ENCODE data around the gene CAMSAP2.

The CAMSAP2 gene, protein sequence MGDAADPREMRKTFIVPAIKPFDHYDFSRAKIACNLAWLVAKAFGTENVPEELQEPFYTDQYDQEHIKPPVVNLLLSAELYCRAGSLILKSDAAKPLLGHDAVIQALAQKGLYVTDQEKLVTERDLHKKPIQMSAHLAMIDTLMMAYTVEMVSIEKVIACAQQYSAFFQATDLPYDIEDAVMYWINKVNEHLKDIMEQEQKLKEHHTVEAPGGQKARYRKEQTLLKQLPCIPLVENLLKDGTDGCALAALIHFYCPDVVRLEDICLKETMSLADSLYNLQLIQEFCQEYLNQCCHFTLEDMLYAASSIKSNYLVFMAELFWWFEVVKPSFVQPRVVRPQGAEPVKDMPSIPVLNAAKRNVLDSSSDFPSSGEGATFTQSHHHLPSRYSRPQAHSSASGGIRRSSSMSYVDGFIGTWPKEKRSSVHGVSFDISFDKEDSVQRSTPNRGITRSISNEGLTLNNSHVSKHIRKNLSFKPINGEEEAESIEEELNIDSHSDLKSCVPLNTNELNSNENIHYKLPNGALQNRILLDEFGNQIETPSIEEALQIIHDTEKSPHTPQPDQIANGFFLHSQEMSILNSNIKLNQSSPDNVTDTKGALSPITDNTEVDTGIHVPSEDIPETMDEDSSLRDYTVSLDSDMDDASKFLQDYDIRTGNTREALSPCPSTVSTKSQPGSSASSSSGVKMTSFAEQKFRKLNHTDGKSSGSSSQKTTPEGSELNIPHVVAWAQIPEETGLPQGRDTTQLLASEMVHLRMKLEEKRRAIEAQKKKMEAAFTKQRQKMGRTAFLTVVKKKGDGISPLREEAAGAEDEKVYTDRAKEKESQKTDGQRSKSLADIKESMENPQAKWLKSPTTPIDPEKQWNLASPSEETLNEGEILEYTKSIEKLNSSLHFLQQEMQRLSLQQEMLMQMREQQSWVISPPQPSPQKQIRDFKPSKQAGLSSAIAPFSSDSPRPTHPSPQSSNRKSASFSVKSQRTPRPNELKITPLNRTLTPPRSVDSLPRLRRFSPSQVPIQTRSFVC (N-terminal part only)

DNA sequence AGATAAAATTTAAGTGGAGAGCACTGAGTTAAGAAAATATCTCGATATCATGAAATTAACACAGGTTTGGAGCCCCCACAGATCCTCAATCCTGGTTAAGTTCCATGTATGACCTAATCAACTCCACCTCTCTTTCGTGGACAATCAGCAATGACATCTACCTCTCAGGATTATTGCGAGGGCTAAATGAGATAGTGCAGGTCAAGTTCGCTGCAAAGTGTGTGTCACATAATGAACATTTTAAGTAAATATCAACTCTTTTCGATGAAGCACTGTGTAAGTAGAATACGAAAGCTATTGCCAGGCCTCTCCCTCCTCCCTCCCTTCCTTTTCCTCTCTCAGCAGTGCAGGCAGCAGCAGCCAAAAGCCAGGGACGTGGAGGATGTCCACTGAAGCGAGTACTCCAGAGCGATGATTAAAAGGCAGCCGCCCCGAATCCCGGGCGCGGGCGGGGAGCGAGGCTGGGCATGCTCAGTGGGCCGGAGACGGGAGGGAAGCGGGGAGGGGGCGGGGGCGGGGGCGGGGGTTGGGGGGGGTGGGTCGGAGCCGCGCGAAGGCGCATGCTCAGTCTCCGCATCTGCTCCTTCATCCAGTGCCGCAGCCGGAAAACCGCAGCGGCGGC lies at the start of gene CAMSAP2:
Gene CAMSAP2 (plus strand): TSS at position 567 of the 622 bp plus-strand sequence. CDS start 935 bp downstream, outside the sequence.
- DNase-seq = peak; percentile 70

DNA sequence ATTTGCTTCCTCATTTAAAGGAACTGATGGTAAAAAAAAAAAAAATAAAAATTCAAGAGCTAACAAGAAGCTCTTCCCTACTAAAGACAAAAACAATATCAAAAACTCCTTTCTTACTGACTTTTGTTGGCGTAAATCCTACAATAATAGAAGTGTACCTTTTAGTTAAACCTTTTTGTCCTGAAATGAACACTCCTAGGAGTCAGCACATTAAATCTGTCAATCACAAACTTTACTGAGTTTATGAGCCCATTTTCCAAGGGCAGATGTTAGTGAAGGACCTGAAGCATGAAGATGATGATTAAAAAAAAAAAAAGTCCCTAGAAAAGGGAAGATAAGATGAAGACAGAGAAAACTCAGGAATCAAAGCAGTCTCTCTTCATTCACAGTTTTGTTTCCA lies 46.4 kb upstream of the CAMSAP2 start:
- DNase-seq = no peak

DNA sequence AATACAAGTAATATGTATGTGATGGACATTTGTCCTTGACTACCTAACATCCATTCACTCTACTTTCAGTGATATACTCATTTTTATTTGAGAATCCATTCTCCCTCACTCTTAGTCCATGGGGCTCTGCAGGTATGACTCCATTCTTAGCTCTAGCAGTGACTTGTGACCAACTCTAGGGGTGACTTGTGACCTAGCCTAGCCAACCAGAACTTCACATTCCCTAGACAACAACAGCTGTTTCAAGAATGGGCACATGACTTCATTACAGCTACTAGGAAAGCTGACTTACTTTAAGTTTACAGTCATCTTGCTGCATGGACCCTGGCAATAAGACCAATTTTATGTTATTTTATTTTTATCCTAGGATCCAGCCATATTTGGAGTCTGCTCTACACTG lies 45.4 kb upstream of the CAMSAP2 start:
- no peak for DNase-seq

DNA sequence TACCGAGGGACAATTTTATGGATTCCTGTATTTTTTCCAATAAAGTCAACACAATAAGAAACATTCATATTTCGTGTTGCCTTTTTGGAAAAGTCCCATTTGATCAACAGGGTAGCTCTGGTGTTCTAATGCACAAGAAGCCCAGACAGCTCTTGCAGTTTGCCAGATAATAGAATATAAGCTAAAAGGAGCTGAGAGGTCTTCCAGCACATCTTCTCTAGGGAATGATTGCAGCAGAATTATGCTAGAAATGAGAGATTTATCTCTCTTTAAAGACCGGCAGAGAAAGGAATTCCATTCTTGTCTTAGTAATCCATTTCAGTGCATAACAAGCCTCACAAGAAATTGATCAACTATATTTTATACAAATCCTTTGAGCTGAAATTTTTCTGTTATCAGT lies 44.0 kb upstream of the CAMSAP2 start:
- DNase-seq = no peak

DNA sequence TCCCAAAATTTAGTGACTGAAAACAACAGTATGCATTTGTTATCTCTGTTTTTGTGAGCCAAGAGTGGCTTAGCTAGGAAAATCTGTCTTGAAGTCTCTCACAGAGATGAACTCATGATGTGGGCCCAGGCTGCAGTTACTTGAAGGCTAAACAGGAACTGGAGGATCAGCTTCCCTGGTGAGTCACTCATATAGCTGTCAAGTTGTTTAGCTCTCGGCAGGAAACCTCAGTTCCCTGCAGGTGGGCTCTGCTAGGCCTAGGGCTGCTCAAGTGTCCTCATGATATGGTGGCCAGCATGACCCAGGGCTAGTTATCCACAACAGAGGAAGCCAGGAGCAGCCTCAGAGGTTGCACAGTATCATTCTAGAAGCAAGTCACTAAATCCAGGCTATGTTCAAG lies 38.8 kb upstream of the CAMSAP2 start:
- DNase-seq = no peak

DNA sequence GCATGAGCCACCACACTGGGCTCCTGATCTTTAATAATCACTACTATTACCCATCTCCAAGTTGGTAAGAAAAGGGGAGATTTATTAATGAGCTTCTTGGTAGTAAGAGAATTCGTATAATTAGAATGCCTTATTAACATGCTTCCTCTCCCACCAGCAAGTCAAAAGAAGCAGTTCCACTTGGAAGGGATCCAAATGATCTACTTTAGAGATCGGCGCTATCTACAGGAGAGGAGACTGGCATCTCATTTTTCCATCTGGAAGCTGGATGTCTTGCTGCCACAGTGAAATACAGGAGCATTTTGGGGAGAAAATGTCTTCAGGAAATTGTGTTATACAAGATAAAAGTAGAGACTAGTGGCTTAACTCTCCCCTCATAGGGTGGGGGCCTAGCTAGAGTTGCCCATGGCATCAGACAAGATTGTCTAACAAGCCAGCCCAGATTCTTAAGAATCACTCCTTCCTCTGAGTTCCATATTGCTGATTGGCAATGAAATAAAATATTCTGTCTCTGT lies 33.6 kb upstream of the CAMSAP2 start:
- DNase-seq = no peak

DNA sequence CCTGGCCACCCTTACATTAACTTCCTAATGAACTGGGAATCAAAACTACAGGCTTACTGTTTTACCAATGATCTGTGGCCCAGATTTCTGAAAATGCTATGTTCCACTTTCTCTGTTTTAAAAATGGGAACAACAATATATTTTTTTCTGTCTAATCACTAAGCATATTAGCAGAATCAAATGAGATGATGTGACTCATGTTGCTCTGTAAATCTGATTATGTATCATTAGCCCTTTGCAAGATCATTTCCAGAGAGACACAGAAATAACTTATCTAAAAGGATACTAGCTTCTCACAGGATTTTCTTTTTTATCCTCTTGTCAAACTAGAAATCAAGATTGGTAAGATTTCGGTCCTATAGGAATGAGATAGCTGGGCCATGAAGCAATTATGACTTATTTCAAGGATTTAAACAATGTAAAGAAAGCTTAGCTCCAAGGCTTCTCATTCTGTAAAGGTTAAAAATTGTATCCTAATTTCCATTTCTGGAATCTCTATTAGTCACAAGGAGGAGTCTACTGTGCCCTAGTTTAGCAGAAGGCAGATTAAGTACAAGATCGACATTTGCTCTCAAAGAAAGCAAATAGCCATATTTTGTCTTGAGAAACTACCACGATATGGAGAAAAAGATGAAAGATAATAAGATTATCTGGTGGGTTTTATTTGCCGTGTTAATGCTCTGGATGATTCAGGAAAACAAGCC lies 32.4 kb upstream of the CAMSAP2 start:
- no peak for DNase-seq

DNA sequence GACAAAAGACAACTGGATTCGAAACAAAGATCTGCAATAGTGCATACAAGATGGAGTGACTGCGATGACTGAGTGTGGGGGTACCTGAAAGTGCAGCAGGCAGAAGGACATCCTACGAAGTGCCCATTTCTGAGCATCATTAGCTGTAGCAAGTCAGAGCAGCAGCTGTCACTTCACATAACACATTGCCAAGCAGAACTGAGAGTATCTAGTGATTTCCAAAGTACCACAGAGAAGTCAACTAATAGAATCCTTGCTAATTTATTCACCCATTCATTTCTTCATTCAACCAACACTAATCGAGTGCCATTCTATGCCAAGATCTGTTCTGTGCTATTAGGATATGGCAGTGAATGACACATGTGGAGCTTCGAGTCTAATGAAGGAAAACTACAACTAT lies 31.6 kb upstream of the CAMSAP2 start:
- DNase-seq = no peak

DNA sequence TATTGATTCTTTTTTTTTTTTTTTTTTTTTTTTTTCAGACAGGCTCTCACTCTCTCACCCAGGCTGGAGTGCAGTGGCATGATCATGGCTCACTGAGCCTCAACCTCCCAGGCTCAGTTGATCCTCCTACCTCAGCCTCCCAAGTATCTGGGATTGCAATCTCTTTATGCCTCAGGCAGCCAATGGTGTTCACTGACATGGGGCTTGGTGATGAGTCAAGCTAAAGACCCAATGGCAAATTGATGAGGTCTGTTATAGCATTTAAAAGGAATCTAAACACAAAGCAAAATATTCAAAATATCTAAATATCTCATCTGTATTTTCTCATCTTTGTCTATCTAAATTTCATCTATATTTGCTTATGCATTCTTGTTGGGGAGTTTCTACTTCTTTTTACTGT lies 30.5 kb upstream of the CAMSAP2 start:
- no peak for DNase-seq

DNA sequence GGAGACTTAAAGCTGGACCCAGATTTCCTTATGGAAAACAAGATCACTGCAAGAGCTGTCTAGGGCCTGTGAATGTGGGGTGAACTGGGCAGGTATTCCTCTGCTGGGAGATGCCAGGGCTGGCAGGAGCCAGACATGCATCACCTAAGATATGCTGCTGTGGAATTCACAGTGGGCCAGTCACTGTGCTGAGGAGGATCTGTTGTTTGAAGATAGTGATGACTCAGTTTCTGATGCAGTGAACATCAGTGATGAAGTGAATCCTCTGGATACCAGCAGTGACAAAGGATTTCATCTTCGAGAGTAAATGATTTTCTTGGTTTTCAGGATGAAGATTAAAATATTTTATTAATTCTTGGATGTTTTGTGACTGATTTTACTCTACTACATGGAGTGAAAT lies 29.9 kb upstream of the CAMSAP2 start:
- DNase-seq = no peak

DNA sequence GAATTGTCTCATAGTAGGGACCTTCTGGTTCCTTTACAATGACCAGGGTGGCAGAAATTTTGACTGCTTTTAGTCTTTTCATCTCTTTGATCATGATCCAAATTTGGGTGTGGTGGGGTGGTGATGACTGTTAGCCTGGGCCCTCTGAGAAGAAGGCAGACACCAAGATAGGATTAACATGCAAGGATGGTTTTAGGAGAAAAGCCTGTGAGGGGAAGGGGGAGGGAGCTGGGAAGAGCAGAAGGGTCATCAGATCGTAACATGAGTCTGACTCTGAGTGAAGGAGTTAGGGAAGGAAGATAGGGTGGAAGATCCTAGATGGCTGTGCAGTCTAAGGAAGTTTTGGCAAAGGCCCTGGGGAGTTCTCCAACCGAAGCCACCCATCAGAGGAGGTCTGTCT lies 28.5 kb upstream of the CAMSAP2 start:
- DNase-seq = no peak

DNA sequence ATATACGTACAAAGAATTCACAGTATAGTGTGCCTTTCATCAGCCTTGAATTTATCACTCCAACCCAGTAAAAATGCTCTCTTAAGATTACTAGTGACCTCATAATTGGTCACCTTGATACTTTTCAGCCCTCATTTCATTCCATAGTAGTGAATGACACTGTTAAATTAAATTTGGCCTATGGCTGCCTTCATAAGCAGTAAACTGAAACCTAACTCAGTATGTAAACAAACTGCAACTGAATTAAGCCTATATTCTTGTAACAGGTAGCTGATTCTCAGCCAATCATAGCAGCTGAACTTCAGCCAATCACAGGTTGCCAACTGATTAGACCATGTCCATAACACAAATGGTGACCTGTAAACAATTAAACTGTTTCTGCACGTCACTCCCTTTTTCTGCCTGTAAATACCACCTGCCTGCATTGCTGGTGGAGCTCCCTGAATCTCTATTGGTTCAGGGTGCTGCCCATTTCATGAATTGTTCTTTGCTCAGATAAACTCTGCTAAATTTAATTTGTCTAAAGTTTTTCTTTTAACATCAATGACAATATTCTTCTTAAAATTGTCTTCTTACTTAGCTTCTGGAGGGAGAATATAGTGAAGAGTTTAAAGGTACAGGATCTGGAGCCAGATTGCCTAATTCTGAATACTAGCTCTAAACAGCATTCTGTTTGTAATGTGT lies 24.0 kb upstream of the CAMSAP2 start:
- DNase-seq = no peak

DNA sequence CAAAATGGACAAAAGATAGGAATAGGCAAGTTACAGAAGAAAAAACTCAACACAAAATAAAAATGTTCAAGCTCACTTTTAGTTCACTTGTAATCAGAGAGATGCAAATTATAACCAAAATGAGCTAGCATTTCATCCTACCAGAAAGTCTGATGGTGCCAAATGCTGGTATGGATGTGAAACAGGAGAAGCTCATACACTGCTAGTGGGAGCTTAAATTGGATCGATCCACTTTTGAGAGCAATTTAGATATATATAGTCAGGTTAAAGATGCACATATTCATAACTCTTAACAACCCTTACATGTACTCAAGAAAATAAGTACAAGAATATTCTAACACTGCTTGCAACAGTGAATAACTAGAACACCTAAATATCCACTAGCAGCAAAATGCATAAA lies 18.5 kb upstream of the CAMSAP2 start:
- no peak for DNase-seq

DNA sequence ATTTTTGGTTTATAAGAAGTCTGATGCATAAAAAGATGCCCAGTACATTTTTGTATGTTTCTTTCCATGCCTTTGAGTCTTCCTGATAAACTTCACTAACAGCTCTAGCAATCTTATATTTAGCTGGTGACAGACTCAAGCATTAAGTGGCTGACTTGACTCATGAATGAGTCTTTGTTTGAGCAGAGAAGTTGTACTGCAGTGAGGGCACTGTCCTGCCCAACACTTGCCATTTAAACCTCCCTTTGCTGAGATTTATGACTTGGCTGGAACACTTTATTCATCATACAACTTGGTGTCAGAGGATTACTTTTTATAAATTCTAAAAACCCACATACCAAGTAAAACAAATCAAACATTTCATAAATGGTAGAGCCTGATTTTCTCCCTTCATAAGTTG lies 14.6 kb upstream of the CAMSAP2 start:
- no peak for DNase-seq

DNA sequence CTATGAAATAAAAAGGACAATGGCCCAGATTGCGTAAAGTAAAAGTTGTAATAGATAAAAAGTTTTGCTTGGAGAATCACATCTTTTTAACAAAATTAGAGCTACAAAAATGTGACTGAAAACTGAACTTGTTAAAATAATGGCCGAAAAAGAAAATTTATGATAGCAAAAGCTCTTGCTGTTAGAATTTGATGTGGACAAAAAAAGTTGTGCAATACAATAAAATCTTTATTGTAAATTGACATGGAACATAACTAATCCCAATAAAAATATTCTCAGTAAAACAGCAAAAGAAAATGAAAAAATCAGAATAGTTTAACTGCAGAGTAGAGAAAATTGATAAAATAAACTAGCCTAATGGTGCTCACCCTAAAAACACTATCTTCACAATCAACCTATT lies 11.4 kb upstream of the CAMSAP2 start:
- DNase-seq = no peak

DNA sequence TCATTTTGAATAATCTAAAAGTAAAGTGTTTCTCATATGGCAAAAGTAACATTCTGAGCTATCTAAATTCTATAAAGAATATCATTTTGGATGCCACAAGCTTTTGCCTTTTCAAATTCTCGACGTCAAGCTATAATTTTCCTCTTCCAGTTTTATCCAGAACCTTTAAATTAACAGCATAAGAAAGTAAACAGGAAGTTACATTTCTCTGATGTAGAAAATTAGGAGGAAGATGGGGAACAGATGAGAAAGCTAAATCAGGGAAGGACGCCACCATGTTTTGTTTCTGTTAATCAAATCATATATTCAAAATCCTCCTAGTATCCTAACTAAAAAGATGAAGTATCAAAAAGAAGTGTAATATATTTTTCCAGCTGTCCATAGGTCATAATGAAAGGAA lies 8.8 kb upstream of the CAMSAP2 start:
- DNase-seq = no peak

DNA sequence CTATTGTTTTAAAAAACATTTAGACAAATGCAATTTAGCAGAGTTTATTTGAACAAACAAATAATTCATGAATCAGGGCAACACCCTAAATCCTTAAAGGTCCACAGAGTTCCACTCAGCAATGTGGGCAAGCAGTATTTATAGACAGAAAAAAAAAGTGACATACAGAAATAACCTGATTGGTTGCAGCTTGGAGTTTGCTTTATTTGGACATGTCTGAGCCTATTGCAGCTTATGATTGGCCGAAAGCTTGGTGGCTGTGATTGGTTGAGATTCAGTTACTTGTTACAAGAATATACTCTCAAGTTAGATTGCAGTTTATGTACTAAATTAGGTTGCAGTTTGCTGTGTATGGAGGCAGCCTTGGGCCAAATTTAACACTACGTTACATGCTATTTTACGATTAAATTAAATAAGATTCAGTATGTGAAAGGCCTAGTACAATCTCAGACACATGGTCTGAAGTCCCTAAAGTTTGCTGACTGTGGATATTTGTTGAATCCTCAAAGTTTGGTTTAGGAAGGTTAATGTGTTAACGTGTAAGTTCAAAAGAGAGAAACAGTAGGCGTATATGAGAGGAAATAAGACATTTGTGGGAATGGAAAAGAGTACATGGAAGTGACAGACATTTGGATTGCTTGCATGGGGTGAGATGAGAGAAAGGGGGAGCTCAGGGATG lies 6.9 kb upstream of the CAMSAP2 start:
- DNase-seq = no peak

DNA sequence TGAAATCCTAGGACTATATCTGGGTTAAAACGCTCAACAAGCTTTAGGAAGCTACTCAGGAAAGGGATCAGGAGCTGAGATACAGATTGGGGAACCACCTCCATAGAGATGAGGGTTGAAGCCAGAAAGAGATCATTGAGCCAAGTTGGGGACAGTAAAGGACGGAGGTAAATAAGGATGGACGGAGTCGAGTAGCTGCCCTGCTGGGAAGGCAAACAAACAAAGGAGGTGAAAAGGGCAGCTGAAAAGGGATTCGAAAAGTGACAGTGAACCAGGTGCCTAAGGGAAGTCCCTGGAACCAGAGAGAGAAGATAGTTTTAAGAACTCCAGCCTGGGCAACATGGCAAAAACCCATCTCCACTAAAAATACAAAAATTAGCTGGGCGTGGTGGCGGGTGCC lies 6.3 kb upstream of the CAMSAP2 start:
- no peak for DNase-seq

DNA sequence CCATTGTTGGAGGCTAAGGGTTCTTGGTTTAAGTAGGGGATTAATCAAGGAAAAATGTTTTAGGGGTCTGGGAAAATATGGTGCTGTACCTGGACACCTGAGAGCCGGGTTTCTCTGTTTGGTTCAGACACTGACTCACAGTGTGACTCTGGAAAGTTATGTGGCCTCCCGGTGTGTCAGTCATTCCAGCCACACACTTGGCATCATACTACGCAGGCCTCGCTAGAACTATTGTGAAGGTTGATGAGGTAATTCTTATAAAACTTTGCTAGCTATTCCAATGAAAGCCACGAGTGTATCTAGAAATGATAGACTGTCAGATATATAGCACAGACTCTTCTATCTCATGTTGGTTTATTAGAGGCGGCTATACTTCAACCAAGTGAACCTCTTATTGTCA lies 4.8 kb upstream of the CAMSAP2 start:
- DNase-seq = no peak

DNA sequence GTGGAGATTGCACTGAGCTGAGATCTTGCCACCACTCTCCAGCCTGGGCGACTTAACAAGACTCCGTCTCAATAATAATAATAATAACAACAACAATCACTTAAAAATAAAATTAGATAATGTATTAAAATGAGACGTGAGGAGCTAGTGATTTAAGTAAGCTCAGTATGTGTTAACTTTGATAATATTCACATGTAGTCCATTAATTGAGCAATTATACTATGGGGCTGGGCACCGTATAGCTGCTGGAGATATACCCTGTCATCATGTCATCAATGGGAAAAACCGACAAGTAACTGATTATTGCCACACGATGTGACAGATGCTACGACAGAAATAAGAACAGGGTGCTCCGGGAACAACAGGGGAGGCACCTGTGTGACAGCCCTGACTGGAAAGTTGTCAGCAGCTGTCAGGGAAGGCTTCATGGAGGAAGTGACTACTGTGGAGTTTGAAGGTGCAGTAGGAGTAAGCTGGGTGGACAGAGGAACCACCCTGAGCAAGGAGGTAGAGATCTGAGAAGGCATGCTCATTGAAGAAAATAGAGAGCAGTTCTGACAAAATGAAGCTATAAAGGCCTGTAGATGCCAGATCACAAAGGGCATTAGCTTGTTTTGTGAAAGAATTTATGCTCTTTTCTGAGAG lies 924 bp upstream of the CAMSAP2 start:
- no peak for DNase-seq
